ENCODE measurements around the gene IL36G.

Gene IL36G

DNA sequence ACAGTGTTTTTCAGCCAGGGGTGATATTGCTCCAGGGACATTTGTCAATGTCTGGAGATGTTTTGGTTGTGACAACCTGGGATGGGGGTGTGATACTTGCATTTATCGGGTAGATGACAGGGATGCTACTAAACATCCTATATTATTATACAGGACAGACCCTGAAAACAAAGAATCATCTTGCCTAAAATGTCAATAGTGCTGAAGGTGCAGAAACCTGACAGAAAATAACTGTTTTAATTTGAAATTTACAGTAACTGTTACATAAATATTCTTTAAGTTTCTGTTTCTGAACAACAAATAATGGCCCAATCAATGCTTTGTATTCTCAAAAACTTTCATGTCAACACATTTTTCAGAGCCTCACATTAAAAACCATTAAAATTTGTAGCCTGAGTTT is 29.4 kb downstream of the IL36G start:
- H3K36me3 ChIP-seq (ENCODE audit: insufficient read depth, low read length) = no peaks in the 10 kb centered on the region
- H3K4me3 ChIP-seq (ENCODE audit: low read depth in 1 of 2, low read length in 2 of 2) = no peak overlapping the region
- no peaks in the 10 kb centered on the region for H3K4me1 ChIP-seq (ENCODE audit: insufficient read depth, low read length)
- no peaks in the 10 kb centered on the region for H3K9me3 ChIP-seq (ENCODE audit: low read length)
- no peak overlapping the region for H3K9ac ChIP-seq (ENCODE audit: low read length)
- no peak overlapping the region for H3K27ac ChIP-seq (ENCODE audit: low read depth, low read length)
- H3K27me3 ChIP-seq (ENCODE audit: control insufficient read depth in 1 of 2, insufficient read depth in 2 of 2, low read length in 2 of 2) = no peaks in the 10 kb centered on the region

- Histone ChIP-seq H3K4me3 (ENCODE audit: low read depth in 1 of 2, low read length in 2 of 2) (no peak overlapping the region), H3K9me3 (ENCODE audit: low read length) (no peaks in the 10 kb centered on the region), H3K9ac (ENCODE audit: low read length) (no peak overlapping the region), H3K4me1 (ENCODE audit: insufficient read depth, low read length) (no peaks in the 10 kb centered on the region), H3K27ac (ENCODE audit: low read depth, low read length) (no peak overlapping the region), H3K36me3 (ENCODE audit: insufficient read depth, low read length) (no peaks in the 10 kb centered on the region), H3K27me3 (ENCODE audit: control insufficient read depth in 1 of 2, insufficient read depth in 2 of 2, low read length in 2 of 2) (no peaks in the 10 kb centered on the region)
These were observed 31.8 kb downstream of the IL36G start for GRCh38 chr2:113009622-113010021.

DNA sequence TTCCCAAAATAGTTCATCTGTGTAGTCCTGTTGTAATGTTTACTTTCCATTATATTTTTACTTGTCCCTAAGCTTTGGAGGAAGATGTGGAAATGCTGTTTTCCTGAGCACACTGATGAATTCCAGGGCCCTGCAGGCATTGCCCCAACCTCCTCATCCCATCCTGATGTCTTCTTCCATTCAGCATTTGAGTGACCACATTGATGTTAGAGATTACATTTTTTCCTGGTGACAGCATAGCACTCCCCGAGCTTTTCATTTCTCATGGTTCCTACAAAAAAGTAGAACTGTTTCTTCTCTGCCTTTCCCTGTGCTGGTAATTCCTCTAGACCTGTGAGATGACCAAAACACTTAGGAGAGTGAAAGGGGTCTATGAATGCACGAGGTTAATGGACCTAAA is 32.3 kb downstream of the IL36G start:
- Histone ChIP-seq H3K27me3 (ENCODE audit: control insufficient read depth in 1 of 2, insufficient read depth in 2 of 2, low read length in 2 of 2) (no peaks in the 10 kb centered on the region), H3K36me3 (ENCODE audit: insufficient read depth, low read length) (no peaks in the 10 kb centered on the region), H3K4me1 (ENCODE audit: insufficient read depth, low read length) (no peaks in the 10 kb centered on the region), H3K4me3 (ENCODE audit: low read depth in 1 of 2, low read length in 2 of 2) (no peak overlapping the region), H3K9ac (ENCODE audit: low read length) (no peak overlapping the region), H3K27ac (ENCODE audit: low read depth, low read length) (no peak overlapping the region), H3K9me3 (ENCODE audit: low read length) (no peaks in the 10 kb centered on the region)

- Histone ChIP-seq H3K4me1 (ENCODE audit: insufficient read depth, low read length) (no peaks in the 10 kb centered on the region), H3K9ac (ENCODE audit: low read length) (no peak overlapping the region), H3K36me3 (ENCODE audit: insufficient read depth, low read length) (no peaks in the 10 kb centered on the region), H3K27me3 (ENCODE audit: control insufficient read depth in 1 of 2, insufficient read depth in 2 of 2, low read length in 2 of 2) (no peaks in the 10 kb centered on the region), H3K4me3 (ENCODE audit: low read depth in 1 of 2, low read length in 2 of 2) (no peak overlapping the region), H3K9me3 (ENCODE audit: low read length) (no peaks in the 10 kb centered on the region), H3K27ac (ENCODE audit: low read depth, low read length) (no peak overlapping the region)
These were observed 33.3 kb downstream of the IL36G start for GRCh38 chr2:113011108-113011507.

GRCh38 chr2:113012436-113013335 is 34.9 kb downstream of the IL36G start:
- Histone ChIP-seq H3K9me3 (ENCODE audit: low read length) (no peaks in the 10 kb centered on the region), H3K27me3 (ENCODE audit: control insufficient read depth in 1 of 2, insufficient read depth in 2 of 2, low read length in 2 of 2) (no peaks in the 10 kb centered on the region), H3K4me3 (ENCODE audit: low read depth in 1 of 2, low read length in 2 of 2) (no peak overlapping the region), H3K36me3 (ENCODE audit: insufficient read depth, low read length) (no peaks in the 10 kb centered on the region), H3K9ac (ENCODE audit: low read length) (no peak overlapping the region), H3K27ac (ENCODE audit: low read depth, low read length) (no peak overlapping the region), H3K4me1 (ENCODE audit: insufficient read depth, low read length) (no peaks in the 10 kb centered on the region)

DNA sequence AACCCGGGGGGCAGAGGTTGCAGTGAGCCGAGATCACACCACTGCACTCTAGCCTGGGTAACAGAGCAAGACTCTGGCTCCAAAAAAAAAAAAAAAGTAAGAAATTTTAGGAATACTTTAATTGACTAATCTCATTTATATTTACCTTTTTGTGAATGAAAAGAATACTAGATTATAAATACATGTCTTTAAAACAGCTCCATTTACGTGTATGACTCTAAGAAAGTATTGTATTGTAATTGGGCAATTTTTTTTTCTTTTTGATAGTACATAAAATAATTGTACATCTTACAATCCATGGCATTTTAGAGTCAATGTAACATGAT is 35.5 kb downstream of the IL36G start:
- no peak overlapping the region for H3K9ac ChIP-seq (ENCODE audit: low read length)
- H3K9me3 ChIP-seq (ENCODE audit: low read length) = no peaks in the 10 kb centered on the region
- no peak overlapping the region for H3K27ac ChIP-seq (ENCODE audit: low read depth, low read length)
- no peaks in the 10 kb centered on the region for H3K27me3 ChIP-seq (ENCODE audit: control insufficient read depth in 1 of 2, insufficient read depth in 2 of 2, low read length in 2 of 2)
- H3K4me1 ChIP-seq (ENCODE audit: insufficient read depth, low read length) = no peaks in the 10 kb centered on the region
- H3K4me3 ChIP-seq (ENCODE audit: low read depth in 1 of 2, low read length in 2 of 2) = no peak overlapping the region
- no peaks in the 10 kb centered on the region for H3K36me3 ChIP-seq (ENCODE audit: insufficient read depth, low read length)

- Histone ChIP-seq H3K9me3 (ENCODE audit: low read length) (no peaks in the 10 kb centered on the region), H3K36me3 (ENCODE audit: insufficient read depth, low read length) (no peaks in the 10 kb centered on the region), H3K27me3 (ENCODE audit: control insufficient read depth in 1 of 2, insufficient read depth in 2 of 2, low read length in 2 of 2) (no peaks in the 10 kb centered on the region), H3K27ac (ENCODE audit: low read depth, low read length) (no peak overlapping the region), H3K4me1 (ENCODE audit: insufficient read depth, low read length) (no peaks in the 10 kb centered on the region), H3K9ac (ENCODE audit: low read length) (no peak overlapping the region), H3K4me3 (ENCODE audit: low read depth in 1 of 2, low read length in 2 of 2) (no peak overlapping the region)
These were observed 36.3 kb downstream of the IL36G start for GRCh38 chr2:113014067-113014466.

GRCh38 chr2:113015042-113015441 is 37.2 kb downstream of the IL36G start:
- Histone ChIP-seq H3K9me3 (ENCODE audit: low read length) (no peaks in the 10 kb centered on the region), H3K27ac (ENCODE audit: low read depth, low read length) (no peak overlapping the region), H3K4me3 (ENCODE audit: low read depth in 1 of 2, low read length in 2 of 2) (no peak overlapping the region), H3K9ac (ENCODE audit: low read length) (no peak overlapping the region), H3K27me3 (ENCODE audit: control insufficient read depth in 1 of 2, insufficient read depth in 2 of 2, low read length in 2 of 2) (no peaks in the 10 kb centered on the region), H3K4me1 (ENCODE audit: insufficient read depth, low read length) (no peaks in the 10 kb centered on the region), H3K36me3 (ENCODE audit: insufficient read depth, low read length) (no peaks in the 10 kb centered on the region)

GRCh38 chr2:113015655-113016054 is 37.8 kb downstream of the IL36G start:
- Histone ChIP-seq H3K4me3 (ENCODE audit: low read depth in 1 of 2, low read length in 2 of 2) (no peak overlapping the region), H3K27me3 (ENCODE audit: control insufficient read depth in 1 of 2, insufficient read depth in 2 of 2, low read length in 2 of 2) (no peaks in the 10 kb centered on the region), H3K27ac (ENCODE audit: low read depth, low read length) (no peak overlapping the region)

DNA sequence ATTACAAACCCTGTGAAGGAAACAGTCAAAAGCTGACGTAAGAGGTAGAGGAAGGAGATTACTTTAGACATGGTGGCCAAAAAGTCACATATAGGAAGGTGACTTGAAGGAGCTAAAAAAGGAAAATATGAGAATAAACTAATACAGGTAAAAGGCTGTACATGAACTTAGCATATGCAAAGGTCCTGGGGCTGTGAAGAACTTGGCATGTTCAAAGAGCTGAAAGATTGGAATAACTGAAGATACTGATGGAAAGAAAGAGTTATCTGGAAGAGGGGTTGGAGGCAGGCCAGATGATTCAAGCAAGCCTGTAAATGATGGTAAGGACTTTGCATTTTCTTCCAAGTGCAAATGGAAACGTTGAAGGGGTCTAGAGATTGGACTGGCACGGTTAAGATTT is 40.7 kb downstream of the IL36G start:
- Histone ChIP-seq H3K9ac (ENCODE audit: low read length) (no peak overlapping the region), H3K27ac (ENCODE audit: low read depth, low read length) (no peak overlapping the region), H3K4me3 (ENCODE audit: low read depth in 1 of 2, low read length in 2 of 2) (no peak overlapping the region), H3K36me3 (ENCODE audit: insufficient read depth, low read length) (no peaks in the 10 kb centered on the region), H3K9me3 (ENCODE audit: low read length) (no peaks in the 10 kb centered on the region), H3K4me1 (ENCODE audit: insufficient read depth, low read length) (no peaks in the 10 kb centered on the region), H3K27me3 (ENCODE audit: control insufficient read depth in 1 of 2, insufficient read depth in 2 of 2, low read length in 2 of 2) (no peaks in the 10 kb centered on the region)

More at GRCh38 chr2:113015655-113016054, 37.8 kb downstream of the IL36G start:
- Histone ChIP-seq H3K4me1 (ENCODE audit: insufficient read depth, low read length) (no peaks in the 10 kb centered on the region), H3K36me3 (ENCODE audit: insufficient read depth, low read length) (no peaks in the 10 kb centered on the region), H3K9me3 (ENCODE audit: low read length) (no peaks in the 10 kb centered on the region), H3K9ac (ENCODE audit: low read length) (no peak overlapping the region)

DNA sequence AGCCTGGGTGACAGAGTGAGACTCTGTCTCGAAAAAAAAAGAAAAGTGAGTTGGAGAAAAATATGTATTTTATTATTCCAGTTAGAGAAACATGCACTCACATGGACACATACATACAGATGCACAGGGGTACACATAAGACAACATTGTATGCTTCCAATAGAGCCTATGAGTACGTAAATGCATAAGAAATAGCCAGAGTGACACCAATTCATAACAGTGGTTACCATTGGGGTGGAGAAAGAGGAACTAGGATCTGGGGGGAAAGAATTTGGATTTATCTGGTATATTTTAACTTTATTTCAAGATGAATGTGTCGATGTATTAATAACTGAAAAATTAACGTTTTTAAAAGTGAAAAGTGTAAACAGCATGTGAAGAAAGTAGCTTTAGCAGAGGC is 43.5 kb downstream of the IL36G start:
- no peak overlapping the region for H3K27ac ChIP-seq (ENCODE audit: low read depth, low read length)
- no peaks in the 10 kb centered on the region for H3K36me3 ChIP-seq (ENCODE audit: insufficient read depth, low read length)
- H3K4me1 ChIP-seq (ENCODE audit: insufficient read depth, low read length) = no peaks in the 10 kb centered on the region
- no peak overlapping the region for H3K4me3 ChIP-seq (ENCODE audit: low read depth in 1 of 2, low read length in 2 of 2)
- H3K9ac ChIP-seq (ENCODE audit: low read length) = no peak overlapping the region
- no peaks in the 10 kb centered on the region for H3K9me3 ChIP-seq (ENCODE audit: low read length)
- no peaks in the 10 kb centered on the region for H3K27me3 ChIP-seq (ENCODE audit: control insufficient read depth in 1 of 2, insufficient read depth in 2 of 2, low read length in 2 of 2)

DNA sequence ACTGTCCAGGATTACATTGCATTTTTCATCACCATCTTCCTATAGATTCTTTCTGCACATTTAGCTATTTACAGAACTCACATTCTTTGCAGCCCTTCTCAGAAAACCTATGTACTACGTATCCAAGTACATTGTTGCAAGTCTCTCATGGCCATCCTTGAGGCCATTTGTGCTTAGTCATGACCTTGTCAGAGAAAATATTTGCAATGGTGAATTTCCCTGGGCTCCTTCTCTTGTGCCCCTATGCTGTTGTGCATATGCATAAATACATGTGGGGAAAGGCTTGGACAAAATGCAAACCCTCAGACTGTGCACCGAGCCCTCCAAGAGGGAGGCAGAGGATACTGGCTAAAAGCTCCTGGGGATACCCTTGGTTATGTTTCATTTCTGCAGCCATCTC is 47.0 kb downstream of the IL36G start:
- Histone ChIP-seq H3K27ac (ENCODE audit: low read depth, low read length) (no peak overlapping the region), H3K27me3 (ENCODE audit: control insufficient read depth in 1 of 2, insufficient read depth in 2 of 2, low read length in 2 of 2) (peaks cover 0 to 5% of the 10 kb centered on the region in 2 donors), H3K4me1 (ENCODE audit: insufficient read depth, low read length) (no peaks in the 10 kb centered on the region), H3K36me3 (ENCODE audit: insufficient read depth, low read length) (no peaks in the 10 kb centered on the region), H3K9ac (ENCODE audit: low read length) (no peak overlapping the region), H3K9me3 (ENCODE audit: low read length) (no peaks in the 10 kb centered on the region), H3K4me3 (ENCODE audit: low read depth in 1 of 2, low read length in 2 of 2) (no peak overlapping the region)

Measured in muscle layer of colon (tissue), 2 donors.